Erythroblast (primary cell): ENCODE results near the gene CD82.

Source experiments
- GATA1 ChIP-seq: IDR thresholded peaks from 2 replicates; pipeline ENCODE4 v1.6.1; 2011; ENCODE audit warnings: low read depth, mild to moderate bottlenecking, control low read depth, low read length, moderate library complexity
- POLR2A ChIP-seq: IDR thresholded peaks from 2 replicates; pipeline ENCODE4 v1.6.1; 2011; ENCODE audit warnings: mild to moderate bottlenecking, low read length

DNA sequence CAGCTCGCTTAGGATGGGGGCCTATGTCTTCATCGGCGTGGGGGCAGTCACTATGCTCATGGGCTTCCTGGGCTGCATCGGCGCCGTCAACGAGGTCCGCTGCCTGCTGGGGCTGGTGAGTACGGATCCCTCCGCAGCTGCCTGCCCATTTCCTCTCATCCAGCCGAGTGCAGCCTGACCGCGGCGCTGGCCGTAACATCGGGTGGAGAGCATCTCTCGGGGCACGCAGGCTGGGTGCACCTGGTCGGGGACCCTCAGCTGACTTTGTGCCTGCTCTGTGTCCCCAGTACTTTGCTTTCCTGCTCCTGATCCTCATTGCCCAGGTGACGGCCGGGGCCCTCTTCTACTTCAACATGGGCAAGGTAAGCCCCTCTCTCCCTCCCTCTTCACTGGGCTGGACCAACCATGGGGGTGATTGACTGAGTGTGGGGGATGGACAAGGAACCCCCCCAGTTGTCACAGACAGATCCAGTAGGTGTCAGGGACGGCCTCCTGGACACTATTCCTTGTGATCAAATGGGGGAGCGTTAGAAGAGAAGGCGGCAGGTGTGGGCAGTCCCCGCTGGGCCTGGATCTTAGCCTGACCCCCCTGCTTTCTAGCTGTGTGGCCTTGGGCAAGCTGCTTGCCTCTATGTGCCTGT lies 39.7 kb downstream of the CD82 start:
- TF ChIP-seq POLR2A (no peak), GATA1 (no peak)
